ENCODE measurements around the gene PFKP.

The PFKP gene

DNA sequence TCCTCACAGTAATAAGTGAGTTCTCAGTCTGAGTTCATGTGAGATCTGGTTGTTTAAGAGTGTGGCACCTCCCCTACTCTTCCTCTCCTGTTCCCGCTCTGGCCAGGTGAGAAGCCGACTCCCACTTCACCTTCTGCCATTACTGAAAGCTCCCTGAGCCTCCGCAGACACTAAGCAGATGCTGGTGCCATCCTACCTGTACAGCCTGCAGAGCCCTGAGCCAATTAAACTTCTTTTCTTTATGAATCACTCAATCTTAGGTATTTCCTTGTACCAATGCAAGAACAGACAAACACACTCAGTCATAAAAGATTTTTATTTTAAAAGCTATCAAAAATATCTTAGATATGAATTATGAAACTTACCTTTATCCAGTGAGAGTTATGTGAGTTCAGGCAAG is 39.5 kb upstream of the PFKP start:
- H3K4me3 ChIP-seq (ENCODE audit: low read depth, low read length) = no peak overlapping the region
- TF ChIP-seq, protein P1, sequence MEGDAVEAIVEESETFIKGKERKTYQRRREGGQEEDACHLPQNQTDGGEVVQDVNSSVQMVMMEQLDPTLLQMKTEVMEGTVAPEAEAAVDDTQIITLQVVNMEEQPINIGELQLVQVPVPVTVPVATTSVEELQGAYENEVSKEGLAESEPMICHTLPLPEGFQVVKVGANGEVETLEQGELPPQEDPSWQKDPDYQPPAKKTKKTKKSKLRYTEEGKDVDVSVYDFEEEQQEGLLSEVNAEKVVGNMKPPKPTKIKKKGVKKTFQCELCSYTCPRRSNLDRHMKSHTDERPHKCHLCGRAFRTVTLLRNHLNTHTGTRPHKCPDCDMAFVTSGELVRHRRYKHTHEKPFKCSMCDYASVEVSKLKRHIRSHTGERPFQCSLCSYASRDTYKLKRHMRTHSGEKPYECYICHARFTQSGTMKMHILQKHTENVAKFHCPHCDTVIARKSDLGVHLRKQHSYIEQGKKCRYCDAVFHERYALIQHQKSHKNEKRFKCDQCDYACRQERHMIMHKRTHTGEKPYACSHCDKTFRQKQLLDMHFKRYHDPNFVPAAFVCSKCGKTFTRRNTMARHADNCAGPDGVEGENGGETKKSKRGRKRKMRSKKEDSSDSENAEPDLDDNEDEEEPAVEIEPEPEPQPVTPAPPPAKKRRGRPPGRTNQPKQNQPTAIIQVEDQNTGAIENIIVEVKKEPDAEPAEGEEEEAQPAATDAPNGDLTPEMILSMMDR (IDR thresholded peaks at IDR 0.05; ENCODE audit: low read depth, low read length) = no peak

- TF ChIP-seq, protein P1 (IDR thresholded peaks at IDR 0.05; ENCODE audit: low read depth, low read length) = no peak
- no peak overlapping the region for H3K4me3 ChIP-seq (ENCODE audit: low read depth, low read length)
These were observed 38.9 kb upstream of the PFKP start for GRCh38 chr10:3028441-3028840.

DNA sequence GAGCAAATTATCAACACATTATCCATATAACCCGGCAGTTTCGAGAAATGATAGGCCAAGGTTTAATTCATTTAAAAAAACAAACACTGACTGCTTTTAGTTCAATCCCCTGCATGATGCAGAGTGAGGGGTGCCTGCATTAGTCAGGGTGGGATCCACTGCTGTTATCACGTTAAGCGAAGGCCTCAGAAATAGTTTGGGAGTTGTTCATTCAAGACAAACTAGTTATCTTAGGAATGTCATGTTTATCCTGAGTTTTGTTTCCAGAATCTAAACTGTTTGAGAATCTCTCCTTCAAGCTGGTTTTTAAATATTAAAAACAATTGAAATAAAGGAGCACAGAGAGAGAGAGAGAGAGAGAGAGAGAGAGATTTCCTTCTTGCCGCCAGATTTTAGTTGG is 36.6 kb upstream of the PFKP start:
- TF ChIP-seq, protein P1 (IDR thresholded peaks at IDR 0.05; ENCODE audit: low read depth, low read length) = no peak
- H3K4me3 ChIP-seq (ENCODE audit: low read depth, low read length) = no peak overlapping the region

GRCh38 chr10:3031490-3031889 is 35.9 kb upstream of the PFKP start:
- TF ChIP-seq, protein P1 (IDR thresholded peaks at IDR 0.05; ENCODE audit: low read depth, low read length) = no peak
- H3K4me3 ChIP-seq (ENCODE audit: low read depth, low read length) = no peak overlapping the region

DNA sequence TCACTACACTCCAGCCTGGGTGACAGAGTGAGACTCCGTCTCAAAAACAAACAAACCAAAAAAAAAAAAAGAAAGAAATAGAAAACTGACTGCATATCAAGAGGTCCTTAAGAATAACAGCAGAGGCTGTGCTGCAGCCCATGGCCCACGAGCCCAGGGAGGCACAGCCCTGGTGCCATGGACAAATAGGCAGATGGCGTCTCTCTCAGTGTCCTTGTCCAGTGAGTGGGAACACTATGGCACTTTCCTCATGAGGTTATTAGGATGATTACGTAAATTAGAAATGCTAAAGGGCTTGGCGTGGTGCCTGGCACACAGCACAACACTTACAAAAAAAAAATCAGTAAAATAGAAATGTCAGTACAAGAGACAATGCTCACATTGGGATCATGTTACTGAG is 33.4 kb upstream of the PFKP start:
- H3K4me3 ChIP-seq (ENCODE audit: low read depth, low read length) = no peak overlapping the region
- TF ChIP-seq, protein P1 (IDR thresholded peaks at IDR 0.05; ENCODE audit: low read depth, low read length) = no peak

GRCh38 chr10:3034616-3035015 is 32.7 kb upstream of the PFKP start:
- H3K4me3 ChIP-seq (ENCODE audit: low read depth, low read length) = no peak overlapping the region
- TF ChIP-seq, protein P1 (IDR thresholded peaks at IDR 0.05; ENCODE audit: low read depth, low read length) = no peak

GRCh38 chr10:3036155-3037021 is 31.0 kb upstream of the PFKP start:
- TF ChIP-seq, protein P1 (IDR thresholded peaks at IDR 0.05; ENCODE audit: low read depth, low read length) = no peak
- H3K4me3 ChIP-seq (ENCODE audit: low read depth, low read length) = no peak overlapping the region

Data from WI38 (cell line).